GM23338 (cell line): ENCODE results near the gene LMF1.

Experiments
- EZH2 ChIP-seq: fragments of 200-600 bp; sonication (generic); IDR thresholded peaks from one replicate; pipeline ENCODE4 v1.8.0; 2017; ENCODE audit warnings: antibody characterized with exemption, mild to moderate bottlenecking, low read depth; ENCODE audit not compliant: unreplicated experiment
- EZH2phosphoT487 ChIP-seq: fragments of 200-600 bp; sonication (generic); IDR thresholded peaks from one replicate; pipeline ENCODE4 v1.8.1; 2018; ENCODE audit warnings: antibody characterized with exemption; ENCODE audit not compliant: unreplicated experiment
- POLR2AphosphoS5 ChIP-seq: IDR thresholded peaks from 2 replicates; pipeline ENCODE4 v1.6.1; 2016; ENCODE audit warnings: antibody characterized with exemption, low read depth
- TF ChIP-seq, protein P1 (sequence below), 2 experiments: fragments of 200-600 bp in 1 of 2; sonication (generic) in 1 of 2; conservative IDR thresholded peaks; 2 replicates each; pipeline versions ENCODE4 v1.5.1 to v1.6.1; 2016 to 2017; ENCODE audit warnings: antibody characterized with exemption in 2 of 2, low read depth in 2 of 2, mild to moderate bottlenecking in 2 of 2, moderate library complexity in 1 of 2
- TF ChIP-seq, protein P2 (sequence below): IDR thresholded peaks from one replicate; pipeline ENCODE4 v1.6.1; 2018; ENCODE audit warnings: antibody characterized with exemption; ENCODE audit not compliant: unreplicated experiment

DNA sequence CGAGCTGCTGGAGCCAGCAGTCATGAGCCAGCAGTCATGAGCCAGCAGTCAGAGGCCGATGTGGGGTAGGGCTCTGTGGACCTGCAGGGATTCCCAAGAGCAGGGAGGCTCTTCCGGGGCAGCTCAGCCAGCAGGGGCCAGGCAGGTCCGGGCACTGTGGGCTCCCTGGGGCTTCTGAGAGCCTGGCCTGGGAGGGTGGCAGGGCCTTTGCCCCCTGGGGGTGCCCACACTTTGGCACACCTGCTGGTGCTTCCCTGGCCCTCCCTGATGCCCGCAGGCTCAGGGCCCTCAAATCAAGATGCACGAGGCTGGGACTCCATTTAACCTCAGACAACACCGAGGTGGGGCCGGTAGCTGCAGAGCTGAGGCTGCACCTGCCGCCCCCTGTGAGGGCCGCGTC, 28.9 kb upstream of the LMF1 start:
- TF ChIP-seq, protein P1, sequence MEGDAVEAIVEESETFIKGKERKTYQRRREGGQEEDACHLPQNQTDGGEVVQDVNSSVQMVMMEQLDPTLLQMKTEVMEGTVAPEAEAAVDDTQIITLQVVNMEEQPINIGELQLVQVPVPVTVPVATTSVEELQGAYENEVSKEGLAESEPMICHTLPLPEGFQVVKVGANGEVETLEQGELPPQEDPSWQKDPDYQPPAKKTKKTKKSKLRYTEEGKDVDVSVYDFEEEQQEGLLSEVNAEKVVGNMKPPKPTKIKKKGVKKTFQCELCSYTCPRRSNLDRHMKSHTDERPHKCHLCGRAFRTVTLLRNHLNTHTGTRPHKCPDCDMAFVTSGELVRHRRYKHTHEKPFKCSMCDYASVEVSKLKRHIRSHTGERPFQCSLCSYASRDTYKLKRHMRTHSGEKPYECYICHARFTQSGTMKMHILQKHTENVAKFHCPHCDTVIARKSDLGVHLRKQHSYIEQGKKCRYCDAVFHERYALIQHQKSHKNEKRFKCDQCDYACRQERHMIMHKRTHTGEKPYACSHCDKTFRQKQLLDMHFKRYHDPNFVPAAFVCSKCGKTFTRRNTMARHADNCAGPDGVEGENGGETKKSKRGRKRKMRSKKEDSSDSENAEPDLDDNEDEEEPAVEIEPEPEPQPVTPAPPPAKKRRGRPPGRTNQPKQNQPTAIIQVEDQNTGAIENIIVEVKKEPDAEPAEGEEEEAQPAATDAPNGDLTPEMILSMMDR (conservative IDR thresholded peaks at IDR 0.05; ENCODE audit: low read depth in 2 of 2) = no peak
- TF ChIP-seq POLR2AphosphoS5 = no peak
- no peak for TF ChIP-seq EZH2
- no peak for TF ChIP-seq EZH2phosphoT487
- TF ChIP-seq, protein P2, sequence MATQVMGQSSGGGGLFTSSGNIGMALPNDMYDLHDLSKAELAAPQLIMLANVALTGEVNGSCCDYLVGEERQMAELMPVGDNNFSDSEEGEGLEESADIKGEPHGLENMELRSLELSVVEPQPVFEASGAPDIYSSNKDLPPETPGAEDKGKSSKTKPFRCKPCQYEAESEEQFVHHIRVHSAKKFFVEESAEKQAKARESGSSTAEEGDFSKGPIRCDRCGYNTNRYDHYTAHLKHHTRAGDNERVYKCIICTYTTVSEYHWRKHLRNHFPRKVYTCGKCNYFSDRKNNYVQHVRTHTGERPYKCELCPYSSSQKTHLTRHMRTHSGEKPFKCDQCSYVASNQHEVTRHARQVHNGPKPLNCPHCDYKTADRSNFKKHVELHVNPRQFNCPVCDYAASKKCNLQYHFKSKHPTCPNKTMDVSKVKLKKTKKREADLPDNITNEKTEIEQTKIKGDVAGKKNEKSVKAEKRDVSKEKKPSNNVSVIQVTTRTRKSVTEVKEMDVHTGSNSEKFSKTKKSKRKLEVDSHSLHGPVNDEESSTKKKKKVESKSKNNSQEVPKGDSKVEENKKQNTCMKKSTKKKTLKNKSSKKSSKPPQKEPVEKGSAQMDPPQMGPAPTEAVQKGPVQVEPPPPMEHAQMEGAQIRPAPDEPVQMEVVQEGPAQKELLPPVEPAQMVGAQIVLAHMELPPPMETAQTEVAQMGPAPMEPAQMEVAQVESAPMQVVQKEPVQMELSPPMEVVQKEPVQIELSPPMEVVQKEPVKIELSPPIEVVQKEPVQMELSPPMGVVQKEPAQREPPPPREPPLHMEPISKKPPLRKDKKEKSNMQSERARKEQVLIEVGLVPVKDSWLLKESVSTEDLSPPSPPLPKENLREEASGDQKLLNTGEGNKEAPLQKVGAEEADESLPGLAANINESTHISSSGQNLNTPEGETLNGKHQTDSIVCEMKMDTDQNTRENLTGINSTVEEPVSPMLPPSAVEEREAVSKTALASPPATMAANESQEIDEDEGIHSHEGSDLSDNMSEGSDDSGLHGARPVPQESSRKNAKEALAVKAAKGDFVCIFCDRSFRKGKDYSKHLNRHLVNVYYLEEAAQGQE = no peak
